T-cell (primary cell): ENCODE measurements around the gene EYA3. TPM values are rescaled to one million over a fixed set of nuclear protein-coding genes. Genes with fewer than 3 reads are reported as not detected.

Experiments used
- ATAC-seq, 4 experiments: fragments of 200-7000 bp in 3 of 4; fragments of 150-1000 bp in 1 of 4; cut with Tn5 transposase; replicated peaks in 1 of 4; 1 replicate in 3 of 4; 2 replicates in 1 of 4; pipeline ENCODE4 v1.10.0; 2021; ENCODE audit warnings: moderate library complexity in 3 of 4, mild to moderate bottlenecking in 2 of 4, moderate number of reproducible peaks in 1 of 4
- CTCF ChIA-PET, 2 donors: fragments of 300-600 bp; sonication (Branson Sonifier 250); formaldehyde crosslinking; loops; one replicate each; lab custom pipeline; 2022; ENCODE audit warnings: antibody characterized with exemption in 2 of 2; lab: Charles Lee
- POLR2A ChIA-PET, 2 donors: fragments of 300-600 bp; sonication (Branson Sonifier 250); formaldehyde crosslinking; loops; one replicate each; lab custom pipeline; 2022; ENCODE audit warnings: antibody characterized with exemption in 2 of 2; lab: Charles Lee
- DNase-seq, 35 experiments: peaks; one replicate each; pipeline versions ENCODE4 v3.0.0 to v3.0.0-alpha.2; 2013 to 2023
- H3K27ac ChIP-seq: one replicate; pipeline ENCODE4 v1.5.1; 2013; ENCODE audit warnings: low read length
- H3K27me3 ChIP-seq, 2 experiments: replicated peaks in 1 of 2; 1 replicate in 1 of 2; 2 replicates in 1 of 2; pipeline versions ENCODE4 v1.6.1 to v1.7.0; 2013; ENCODE audit warnings: low read length in 1 of 2, mixed read lengths in 1 of 2; ENCODE audit not compliant: control insufficient read depth in 2 of 2, insufficient read depth in 2 of 2; ENCODE audit errors: extremely low read depth in 1 of 2
- H3K36me3 ChIP-seq, 2 donors: 1 replicate in 1 of 2; 2 replicates in 1 of 2; pipeline versions ENCODE4 v1.6.1 to v1.7.0; 2013; ENCODE audit warnings: low read length in 1 of 2; ENCODE audit not compliant: control insufficient read depth in 2 of 2, insufficient read depth in 1 of 2; ENCODE audit errors: extremely low read depth in 1 of 2
- H3K4me1 ChIP-seq, 2 experiments: 1 replicate in 1 of 2; 2 replicates in 1 of 2; pipeline versions ENCODE4 v1.6.1 to v1.7.0; 2013; ENCODE audit warnings: low read length in 2 of 2, mixed read lengths in 1 of 2; ENCODE audit not compliant: insufficient read depth in 2 of 2, control insufficient read depth in 1 of 2; ENCODE audit errors: extremely low read depth in 1 of 2
- H3K4me3 ChIP-seq, 2 donors: 1 replicate in 1 of 2; 2 replicates in 1 of 2; pipeline versions ENCODE4 v1.5.1 to v1.7.0; 2013; ENCODE audit warnings: mild to moderate bottlenecking in 2 of 2, low read length in 1 of 2, moderate library complexity in 1 of 2; ENCODE audit not compliant: control insufficient read depth in 1 of 2; ENCODE audit errors: extremely low read depth in 1 of 2
- H3K9me3 ChIP-seq: 2 replicates; pipeline ENCODE4 v1.7.0; 2013
- H3K27ac Mint-ChIP-seq, 2 donors: one replicate each; pipeline ENCODE4 v1.8.0; 2020 to 2021; ENCODE audit warnings: mild to moderate bottlenecking in 2 of 2, mixed read lengths in 2 of 2
- H3K27me3 Mint-ChIP-seq, 2 donors: one replicate each; pipeline ENCODE4 v1.8.0; 2021 to 2022; ENCODE audit warnings: mixed read lengths in 2 of 2
- H3K36me3 Mint-ChIP-seq: one replicate; pipeline ENCODE4 v1.8.0; 2021; ENCODE audit warnings: mixed read lengths
- H3K4me1 Mint-ChIP-seq, 3 donors: one replicate each; pipeline ENCODE4 v1.8.0; 2020 to 2022; ENCODE audit warnings: mixed read lengths in 3 of 3, mild to moderate bottlenecking in 1 of 3
- H3K4me3 Mint-ChIP-seq, 3 donors: one replicate each; pipeline ENCODE4 v1.8.0; 2020 to 2022; ENCODE audit warnings: mild to moderate bottlenecking in 3 of 3, mixed read lengths in 3 of 3, moderate library complexity in 3 of 3
- H3K9me3 Mint-ChIP-seq, 3 donors: one replicate each; pipeline ENCODE4 v1.8.0; 2020 to 2022; ENCODE audit warnings: mixed read lengths in 3 of 3
- WGBS: methylation state at CpG from one replicate; pipeline ENCODE4 v1.1.5; 2013; ENCODE audit warnings: missing lambda C conversion rate; ENCODE audit not compliant: insufficient coverage; 5-methylcytosine and 5-hydroxymethylcytosine counted together
- total RNA-seq, 35 experiments: library from RNA in 6 of 35; stranded (reverse) in 6 of 35; fragments of 120-200 nt in 1 of 35; gene quantifications; one replicate each; pipeline versions ENCODE4 v1.2.1 to v1.2.4 and lab custom pipeline; 2013 to 2026

Gene EYA3
- total RNA-seq, 5 donors from 2014 or later (not counting 1 experiment from before 2014, with no cell fraction given) = 15.0 to 20.2 (median 16.7) TPM

DNA sequence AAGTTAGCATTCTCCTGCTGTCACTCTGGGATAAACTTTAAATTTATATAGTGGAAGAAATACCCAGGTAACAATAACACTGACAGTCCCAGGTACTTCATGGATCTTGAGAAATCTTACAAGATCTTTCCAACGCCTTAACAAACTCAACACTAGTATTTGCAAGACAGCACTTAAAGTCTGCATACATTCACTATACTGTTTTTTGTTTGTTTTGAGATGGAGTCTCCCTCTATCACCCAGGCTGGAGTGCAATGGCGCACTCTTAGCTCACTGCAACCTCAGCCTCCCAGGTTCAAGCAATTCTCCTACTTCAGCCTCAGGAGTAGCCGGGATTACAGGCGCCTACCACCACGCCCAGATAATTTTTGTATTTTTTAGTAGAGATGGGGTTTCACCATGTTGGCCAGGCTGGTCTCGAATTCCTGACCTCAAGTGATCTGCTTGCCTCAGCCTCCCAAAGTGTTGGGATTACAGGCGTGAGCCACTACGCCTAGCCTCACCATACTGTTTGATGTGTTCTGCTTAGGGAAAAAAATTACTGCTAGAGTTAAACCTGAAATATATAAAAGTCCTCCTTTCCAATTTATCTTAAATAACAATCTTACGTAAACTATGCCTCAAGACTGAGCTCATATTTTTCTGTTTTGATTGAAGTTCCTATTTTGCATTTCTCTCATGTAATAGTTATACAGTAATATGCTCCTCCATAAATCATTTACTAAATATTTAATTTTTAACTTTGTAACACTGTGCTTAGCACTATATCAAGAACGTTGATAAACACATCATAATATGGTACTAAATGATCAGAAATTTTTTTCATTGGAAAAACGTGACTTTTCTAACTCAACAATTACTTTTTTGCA is 17.5 kb downstream of the EYA3 start:
- Mint-ChIP-seq H3K9me3 (no peaks in the 10 kb centered on the region), H3K27ac (no peak overlapping the region), H3K4me1 (peaks cover 32 to 47% (median 43%) of the 10 kb centered on the region in 3 donors), H3K27me3 (no peaks in the 10 kb centered on the region), H3K4me3 (no peak overlapping the region), H3K36me3 (peaks cover 7% of the 10 kb centered on the region)
- Histone ChIP-seq H3K27me3 (no peaks in the 10 kb centered on the region), H3K36me3 (no peaks in the 10 kb centered on the region), H3K27ac (no peak overlapping the region), H3K4me3 (no peak overlapping the region), H3K9me3 (no peaks in the 10 kb centered on the region), H3K4me1 (no peaks in the 10 kb centered on the region)
- WGBS = no CpG with 5 or more reads among the region's 11 CpGs
- no peak for ATAC-seq
- DNase-seq = no peak
- POLR2A ChIA-PET = interaction anchor here in 1 of 2 donors (0.6 kb wide), 1 partner anchor 891 kb away, joined by 3 read pairs; no protein-coding TSS in a partner anchor
- CTCF ChIA-PET = no interaction called here

DNA sequence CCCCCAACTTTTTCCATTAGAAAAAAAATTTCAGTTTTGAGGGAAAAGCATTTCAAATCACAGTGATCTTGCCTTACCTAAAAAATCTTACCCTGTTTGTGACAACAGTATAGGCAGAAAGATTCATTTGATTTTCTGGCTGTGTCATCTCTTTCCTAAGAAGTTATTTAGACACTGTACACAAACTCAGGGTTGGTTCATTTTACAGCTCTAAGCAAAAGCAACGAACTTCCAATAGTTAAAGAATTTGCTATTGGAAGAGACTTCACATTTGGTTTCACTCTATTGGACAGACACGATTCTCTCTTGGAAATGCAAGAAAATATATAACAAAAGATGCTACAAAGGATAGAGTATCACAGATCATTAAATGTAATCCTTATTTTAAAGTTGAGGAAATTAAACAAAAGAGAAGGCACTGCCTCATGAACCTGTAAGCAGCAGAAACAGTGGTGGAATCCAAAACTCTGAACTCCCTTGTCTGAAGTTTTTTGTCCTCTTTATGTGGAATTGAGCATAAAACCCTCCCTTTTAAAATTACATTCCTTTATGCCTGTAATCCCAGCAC is 20.8 kb downstream of the EYA3 start:
- POLR2A ChIA-PET = interaction anchor here in 1 of 2 donors (0.6 kb wide), 1 partner anchor 266 kb away, joined by 3 read pairs; no protein-coding TSS in a partner anchor

GRCh38 chr1:28066393-28067154 is 21.8 kb downstream of the EYA3 start:
- H3K27ac ChIP-seq = no peak overlapping the region
- H3K9me3 ChIP-seq = no peaks in the 10 kb centered on the region
- no peak overlapping the region for H3K4me3 Mint-ChIP-seq
- peaks cover 0 to 2% of the 10 kb centered on the region in 2 donors for H3K36me3 ChIP-seq
- ChIA-PET CTCF (interaction anchor here in 1 of 2 donors (0.6 kb wide), 1 partner anchor 209 kb away, joined by 3 read pairs; no protein-coding TSS in a partner anchor), POLR2A (interaction anchor here in 1 of 2 donors (1.0 kb wide), 1 partner anchor 15 kb away, joined by 3 read pairs; no protein-coding TSS in a partner anchor)
- ATAC-seq = no peak
- DNase-seq = no peak
- no peaks in the 10 kb centered on the region for H3K4me1 ChIP-seq
- no CpG with 5 or more reads among the region's 3 CpGs for WGBS
- no peaks in the 10 kb centered on the region for H3K9me3 Mint-ChIP-seq
- no peaks in the 10 kb centered on the region for H3K27me3 Mint-ChIP-seq
- H3K36me3 Mint-ChIP-seq = peaks cover 4% of the 10 kb centered on the region
- H3K4me1 Mint-ChIP-seq = peaks cover 20 to 47% (median 42%) of the 10 kb centered on the region in 3 donors
- no peaks in the 10 kb centered on the region for H3K27me3 ChIP-seq
- no peak overlapping the region for H3K4me3 ChIP-seq
- no peak overlapping the region for H3K27ac Mint-ChIP-seq

More for the DNA sequence above, 20.8 kb downstream of the EYA3 start:
- Mint-ChIP-seq H3K27me3 (no peaks in the 10 kb centered on the region), H3K27ac (no peak overlapping the region), H3K4me3 (no peak overlapping the region), H3K9me3 (no peaks in the 10 kb centered on the region), H3K4me1 (peaks cover 26 to 48% (median 47%) of the 10 kb centered on the region in 3 donors), H3K36me3 (peaks cover 9% of the 10 kb centered on the region)
- H3K36me3 ChIP-seq = peaks cover 0 to 2% of the 10 kb centered on the region in 2 donors
- H3K27me3 ChIP-seq = no peaks in the 10 kb centered on the region
- H3K4me1 ChIP-seq = no peaks in the 10 kb centered on the region
- CTCF ChIA-PET = interaction anchor here in 1 of 2 donors (0.5 kb wide), 1 partner anchor 314 kb away, joined by 3 read pairs; no protein-coding TSS in a partner anchor
- no peak overlapping the region for H3K27ac ChIP-seq
- no peak for ATAC-seq
- no peak overlapping the region for H3K4me3 ChIP-seq
- no peak for DNase-seq
- no peaks in the 10 kb centered on the region for H3K9me3 ChIP-seq
- no CpG with 5 or more reads among the region's 2 CpGs for WGBS

DNA sequence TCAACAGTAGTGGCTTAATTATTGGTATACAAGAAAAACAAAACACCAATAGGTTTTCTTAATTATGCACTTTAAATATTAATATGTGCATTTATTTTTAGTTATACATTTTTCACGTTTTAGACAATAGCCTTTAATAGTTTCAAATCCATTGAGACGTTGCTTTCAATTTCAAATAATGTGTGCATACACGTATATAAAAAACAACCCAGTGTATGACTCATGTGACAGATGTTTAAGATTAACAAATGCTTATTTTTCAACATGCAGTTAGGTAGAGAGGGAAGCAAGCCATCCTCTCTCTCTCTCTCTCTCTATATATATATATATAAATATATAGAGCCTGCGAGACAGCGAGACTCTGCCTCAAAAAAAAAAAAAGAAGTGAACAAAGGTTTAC is 24.3 kb downstream of the EYA3 start:
- Mint-ChIP-seq H3K27me3 (no peaks in the 10 kb centered on the region), H3K36me3 (peaks cover 7% of the 10 kb centered on the region), H3K4me3 (no peak overlapping the region), H3K4me1 (peaks cover 28 to 49% (median 45%) of the 10 kb centered on the region in 3 donors), H3K9me3 (no peaks in the 10 kb centered on the region), H3K27ac (no peak overlapping the region)
- H3K4me3 ChIP-seq = no peak overlapping the region
- ChIA-PET POLR2A (no interaction called here), CTCF (no interaction called here)
- H3K27me3 ChIP-seq = no peaks in the 10 kb centered on the region
- ATAC-seq (no peak), DNase-seq (no peak)
- H3K36me3 ChIP-seq = peaks cover 0 to 2% of the 10 kb centered on the region in 2 donors
- no peaks in the 10 kb centered on the region for H3K9me3 ChIP-seq
- H3K4me1 ChIP-seq = peaks cover 0 to 2% of the 10 kb centered on the region in 2 experiments
- WGBS = no CpG with 5 or more reads among the region's 5 CpGs
- H3K27ac ChIP-seq = no peak overlapping the region

DNA sequence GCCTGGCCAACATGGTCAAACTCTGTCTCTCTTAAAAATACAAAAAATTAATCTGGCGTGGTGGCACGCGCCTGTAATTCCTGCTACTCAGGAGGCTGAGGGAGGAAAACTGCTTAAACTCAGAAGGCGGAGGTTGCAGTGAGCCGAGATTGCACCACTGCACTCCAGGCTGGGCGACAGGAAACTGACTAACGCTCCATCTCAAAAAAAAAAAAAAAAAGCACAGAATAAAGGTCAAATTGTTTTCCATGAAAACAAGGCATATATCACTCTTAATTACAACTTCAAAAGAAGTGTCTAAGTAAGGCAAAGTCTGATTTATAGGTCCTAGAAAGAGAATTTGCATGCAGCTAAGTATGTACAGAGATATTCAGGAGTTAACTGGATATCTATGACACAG is 25.6 kb downstream of the EYA3 start:
- Histone ChIP-seq H3K9me3 (no peaks in the 10 kb centered on the region), H3K27ac (no peak overlapping the region), H3K36me3 (peaks cover 0 to 2% of the 10 kb centered on the region in 2 donors), H3K4me1 (peaks cover 0 to 2% of the 10 kb centered on the region in 2 experiments), H3K27me3 (no peaks in the 10 kb centered on the region), H3K4me3 (no peak overlapping the region)
- no peak overlapping the region for H3K4me3 Mint-ChIP-seq
- DNase-seq (peak in 3 of 35 experiments; percentile 3 to 17 (median 4)), ATAC-seq (peak in 2 of 4 experiments; percentile 48 to 51)
- peaks cover 40 to 61% (median 54%) of the 10 kb centered on the region in 3 donors for H3K4me1 Mint-ChIP-seq
- ChIA-PET POLR2A (no interaction called here), CTCF (no interaction called here)
- H3K9me3 Mint-ChIP-seq = no peaks in the 10 kb centered on the region
- H3K36me3 Mint-ChIP-seq = peaks cover 7% of the 10 kb centered on the region
- H3K27ac Mint-ChIP-seq = peak overlapping the region in 1 of 2 donors; percentile 65
- WGBS = 80% methylated on average over 1 of the region's 7 CpGs
- no peaks in the 10 kb centered on the region for H3K27me3 Mint-ChIP-seq
